ENCODE data around the gene ASRGL1.

The ASRGL1 gene

DNA sequence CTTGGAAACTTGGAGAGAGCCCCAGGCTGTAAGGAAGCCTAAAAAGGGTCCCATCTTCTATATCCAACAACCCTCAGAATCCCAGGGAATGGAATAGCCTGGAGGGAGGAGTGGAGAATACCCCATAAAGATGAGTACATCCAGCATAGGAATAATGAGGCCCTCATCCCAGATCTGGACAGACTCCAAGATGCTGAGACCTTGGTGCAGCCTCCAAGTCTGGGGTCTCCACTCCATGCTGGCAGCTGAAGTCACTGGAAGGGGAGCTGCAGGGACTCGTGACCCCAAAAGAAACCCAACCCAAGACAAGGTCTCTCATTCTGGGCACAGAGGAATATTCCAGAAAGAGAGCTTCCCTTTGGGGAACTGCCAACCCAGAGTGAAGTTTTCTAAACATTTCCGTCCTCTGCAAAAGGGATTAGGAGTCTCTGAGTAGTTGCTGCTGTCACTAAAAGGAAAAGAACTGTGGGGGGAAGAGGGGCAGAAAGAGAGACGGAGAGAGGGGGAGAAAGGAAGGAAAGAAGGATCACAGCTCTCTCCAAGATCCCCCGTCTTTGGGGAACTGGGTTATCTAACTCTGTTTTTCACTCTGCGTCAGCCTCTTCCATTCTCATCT, 82.2 kb downstream of the ASRGL1 start:
- no peak for DNase-seq

DNA sequence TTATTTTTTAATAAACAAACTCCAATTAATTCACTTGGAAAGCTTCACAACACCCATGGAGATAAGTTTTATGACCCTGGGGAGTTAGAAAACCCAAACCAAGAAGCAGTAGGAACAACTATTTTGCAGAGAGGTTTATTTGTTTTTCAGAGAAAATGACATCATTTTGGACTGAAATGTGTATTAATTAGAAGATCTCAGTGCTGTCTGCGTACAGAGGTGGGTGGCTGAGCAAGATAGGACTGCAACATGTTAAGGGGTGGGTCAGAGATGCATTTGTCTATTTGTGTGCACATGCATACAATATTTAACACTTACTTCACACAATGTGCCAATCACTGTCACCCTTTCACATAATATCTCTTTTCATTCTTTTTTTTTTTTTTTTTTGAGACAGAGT, 82.7 kb downstream of the ASRGL1 start:
- peak; percentile 33 for DNase-seq

DNA sequence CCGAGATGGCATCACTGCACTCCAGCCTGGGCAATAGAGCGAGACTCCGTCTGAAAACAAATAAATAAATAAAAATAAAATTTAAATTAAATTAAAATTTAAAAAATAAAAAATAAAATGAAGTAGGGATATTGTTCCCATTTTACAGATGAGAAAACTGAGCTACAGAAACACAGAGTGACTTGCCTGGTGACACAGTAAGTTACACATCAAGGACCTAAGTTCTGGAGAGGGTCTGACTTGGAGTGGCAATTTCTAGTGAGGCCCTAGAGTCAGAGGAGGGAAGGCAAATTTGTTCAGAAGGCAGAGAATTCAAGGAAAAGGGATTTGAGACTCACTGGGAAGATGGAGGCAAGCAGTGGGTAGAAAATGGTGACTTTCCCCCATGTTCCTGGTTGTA, 83.6 kb downstream of the ASRGL1 start:
- no peak for DNase-seq

DNA sequence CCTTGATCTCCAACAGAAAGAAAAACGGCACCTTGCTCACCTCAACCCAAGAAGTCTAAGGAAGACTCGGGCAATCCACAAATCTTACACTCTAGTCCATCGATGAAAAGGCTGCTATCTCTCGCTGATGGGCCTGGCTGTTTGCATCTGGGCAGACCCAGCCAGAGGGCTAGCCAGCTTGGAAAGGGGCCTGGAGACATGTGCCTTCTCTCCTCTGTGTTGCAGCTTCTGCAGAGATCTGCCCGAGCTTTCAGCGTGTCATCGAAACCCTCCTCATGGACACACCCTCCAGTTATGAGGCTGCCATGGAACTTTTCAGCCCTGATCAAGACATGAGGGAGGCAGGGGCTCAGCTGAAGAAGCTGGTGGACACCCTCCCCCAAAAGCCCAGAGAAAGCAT, 84.7 kb downstream of the ASRGL1 start:
- no peak for DNase-seq

DNA sequence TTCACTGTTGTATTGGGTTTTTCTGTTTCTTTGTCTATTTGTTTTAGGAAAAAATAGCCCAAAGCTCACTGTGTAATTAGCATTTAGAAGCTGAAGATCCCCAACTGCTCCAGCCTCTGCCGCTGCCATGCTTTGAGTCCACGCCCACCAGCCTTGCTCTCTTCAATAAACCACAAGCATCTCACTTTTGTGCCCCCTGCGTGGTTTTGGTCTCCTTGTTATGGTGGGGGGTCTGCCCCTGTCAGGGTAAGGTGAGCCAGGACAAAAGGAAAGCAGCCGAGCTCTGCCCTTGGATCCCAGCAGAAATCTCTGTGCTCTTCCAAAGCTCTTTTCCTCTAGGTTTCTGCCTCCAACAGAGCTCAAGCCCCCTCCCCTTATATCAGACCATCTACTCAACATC, 85.8 kb downstream of the ASRGL1 start:
- DNase-seq: no peak

DNA sequence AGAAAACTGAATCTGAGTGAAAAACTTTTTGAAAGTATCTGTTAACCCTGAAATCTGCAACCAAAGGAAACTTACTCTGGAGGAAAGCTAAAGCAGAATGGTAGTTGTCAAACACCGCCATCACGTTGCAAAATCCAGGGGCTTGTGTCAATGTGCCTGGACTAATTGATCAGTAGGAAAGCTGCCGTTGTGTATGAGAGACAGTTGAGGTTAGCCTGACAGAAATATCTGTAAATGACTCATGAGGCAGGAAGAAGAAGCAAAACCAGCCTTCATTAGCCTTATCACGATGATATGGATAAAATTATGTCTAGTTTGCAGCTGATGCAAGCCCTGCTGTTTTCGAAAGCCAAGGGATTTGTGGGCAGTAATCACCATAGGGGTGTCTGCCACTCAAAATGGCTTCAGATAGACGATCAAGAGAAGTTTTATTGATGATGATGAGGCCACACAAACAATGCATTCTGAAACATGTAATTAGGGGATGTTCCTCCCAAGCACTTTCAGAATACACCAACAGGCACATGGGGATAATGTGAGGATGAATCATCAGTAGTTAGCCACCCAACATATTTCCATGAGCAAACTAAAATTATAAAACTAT, 90.5 kb downstream of the ASRGL1 start:
- peak; percentile 61 for DNase-seq

DNA sequence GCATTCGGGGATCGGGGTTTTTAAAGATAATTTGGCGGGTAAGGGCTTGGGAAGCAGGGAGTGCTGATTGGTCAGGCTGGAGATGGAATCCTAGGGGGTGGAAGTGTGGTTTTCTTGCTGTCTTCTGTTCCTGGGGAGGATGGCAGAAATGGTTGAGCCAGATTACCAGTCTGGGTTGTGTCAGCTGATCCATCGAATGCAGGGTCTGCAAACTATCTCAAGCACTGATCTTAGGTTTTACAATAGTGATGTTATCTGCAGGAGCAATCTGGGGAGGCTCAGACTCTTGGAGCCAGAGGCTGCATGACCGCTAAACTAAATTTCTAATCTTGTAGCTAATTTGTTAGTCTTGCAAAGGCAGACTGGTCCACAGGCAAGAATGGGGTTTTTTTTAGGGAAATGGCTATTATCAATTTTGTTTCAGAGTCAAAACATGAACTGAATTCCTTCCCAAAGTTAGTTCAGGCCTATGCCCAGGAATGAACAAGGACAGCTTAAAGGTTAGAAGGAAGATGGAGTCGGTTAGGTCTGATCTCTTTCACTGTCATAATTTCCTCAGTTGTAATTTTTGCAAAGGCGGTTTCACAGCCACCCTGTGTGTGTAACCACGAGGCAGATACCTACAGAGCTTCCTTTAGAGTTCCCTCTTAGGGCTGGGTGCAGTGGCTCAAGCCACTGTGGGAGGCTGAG, 91.8 kb downstream of the ASRGL1 start:
- no peak for DNase-seq

DNA sequence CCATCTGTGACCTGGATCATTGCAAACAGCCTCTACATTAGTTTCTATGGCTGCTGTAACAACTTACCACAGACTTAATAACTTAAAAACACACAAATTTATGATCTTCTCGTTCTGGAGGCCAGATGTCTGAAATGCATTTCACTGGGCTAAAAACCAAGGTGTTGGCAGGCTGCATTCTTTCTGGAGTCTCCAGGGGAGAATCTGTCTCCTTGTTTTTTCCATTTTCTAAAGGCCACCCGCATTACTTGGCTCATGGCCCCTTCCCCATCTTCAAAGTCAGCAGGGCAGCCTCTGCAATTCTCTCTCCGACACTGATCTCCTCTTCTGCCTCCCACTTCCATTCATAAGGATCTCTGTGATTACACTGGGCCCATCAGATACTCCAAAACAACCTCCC, 93.2 kb downstream of the ASRGL1 start:
- no peak for DNase-seq

DNA sequence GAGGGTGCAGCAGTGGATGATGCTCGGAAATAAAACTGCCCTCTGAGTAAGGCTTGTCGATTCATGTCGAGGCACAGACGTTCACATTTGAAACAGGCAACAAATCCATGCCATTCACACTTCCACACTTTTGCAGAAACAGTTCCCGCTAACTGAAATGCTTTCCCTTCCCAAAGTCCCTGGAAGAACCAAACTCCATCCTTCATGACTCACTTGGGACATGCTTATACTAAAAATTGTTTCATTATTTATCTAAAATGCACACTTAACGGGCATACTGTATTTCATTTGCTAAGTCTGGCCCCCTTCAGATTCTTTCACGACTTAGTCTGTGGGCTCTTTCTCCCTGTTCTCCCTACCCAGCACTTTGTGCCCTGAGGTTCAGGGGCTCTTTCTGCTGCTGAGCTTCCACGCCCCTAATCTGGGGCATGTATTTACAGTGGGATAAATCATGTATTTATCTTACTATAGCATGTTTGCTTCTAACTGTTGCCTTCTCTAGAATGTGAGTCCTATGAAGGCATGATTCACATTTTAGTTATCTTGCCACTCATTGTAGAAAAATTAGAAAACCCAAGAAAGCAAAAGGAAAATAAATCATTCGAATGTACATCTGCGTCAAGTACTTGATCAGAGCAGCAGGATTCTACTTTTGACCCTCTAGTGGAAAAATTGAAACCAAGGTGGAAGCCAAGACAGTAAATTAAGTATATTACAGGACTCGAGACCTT, 94.1 kb downstream of the ASRGL1 start:
- no peak for DNase-seq

DNA sequence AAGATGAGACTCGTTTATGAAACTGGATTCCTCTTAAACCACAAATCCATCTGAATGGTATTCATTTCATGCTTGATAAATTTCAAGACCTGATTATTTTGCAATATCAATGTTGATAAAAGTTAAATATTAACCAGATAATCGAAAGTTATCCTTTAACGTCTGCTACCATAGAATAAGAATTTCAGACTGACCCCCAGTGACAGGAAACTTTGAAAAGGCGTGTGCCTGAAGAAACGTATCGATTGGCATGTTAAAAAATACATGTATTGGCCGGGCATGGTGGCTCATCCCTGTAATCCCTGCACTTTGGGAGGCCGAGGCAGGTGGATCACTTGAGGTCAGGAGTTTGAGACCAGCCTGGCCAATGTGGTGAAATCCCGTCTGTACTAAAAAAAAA, 95.4 kb downstream of the ASRGL1 start:
- DNase-seq: no peak

DNA sequence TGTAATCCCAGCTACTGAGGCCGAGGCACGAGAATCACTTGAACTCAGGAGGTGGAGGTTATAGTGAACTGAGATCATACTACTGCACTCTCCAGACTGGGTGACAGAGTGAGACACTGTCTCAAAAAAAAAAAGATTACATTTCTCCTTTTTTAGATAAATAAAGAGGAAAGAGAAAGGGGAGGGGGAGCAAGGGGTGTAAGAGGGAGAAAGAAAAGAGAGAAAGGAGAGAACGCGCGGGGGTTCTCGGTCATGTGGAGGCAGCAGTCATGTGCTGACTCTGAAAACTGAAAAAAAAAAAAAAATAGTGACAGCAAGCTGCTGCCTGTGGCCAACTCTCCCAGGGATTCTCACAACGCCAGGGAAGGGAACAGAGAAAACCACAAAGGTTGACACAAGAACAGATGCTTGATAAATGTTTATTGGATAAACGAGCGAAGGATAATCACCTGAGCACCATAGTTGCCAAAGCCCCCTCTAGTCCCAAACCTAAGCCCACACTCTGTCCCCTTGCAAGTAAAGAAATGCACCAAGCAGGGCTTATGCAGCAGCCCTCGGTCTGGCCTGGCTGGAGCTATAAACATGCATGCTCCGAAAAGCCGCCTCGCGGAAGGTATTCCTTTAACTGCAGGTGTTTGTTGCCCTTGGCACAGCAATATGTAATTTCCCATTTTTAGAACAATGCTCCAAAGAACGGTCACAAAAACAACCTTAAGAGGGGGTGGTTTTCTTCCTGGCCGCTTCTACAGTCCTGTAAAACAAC, 96.1 kb downstream of the ASRGL1 start:
- no peak for DNase-seq

DNA sequence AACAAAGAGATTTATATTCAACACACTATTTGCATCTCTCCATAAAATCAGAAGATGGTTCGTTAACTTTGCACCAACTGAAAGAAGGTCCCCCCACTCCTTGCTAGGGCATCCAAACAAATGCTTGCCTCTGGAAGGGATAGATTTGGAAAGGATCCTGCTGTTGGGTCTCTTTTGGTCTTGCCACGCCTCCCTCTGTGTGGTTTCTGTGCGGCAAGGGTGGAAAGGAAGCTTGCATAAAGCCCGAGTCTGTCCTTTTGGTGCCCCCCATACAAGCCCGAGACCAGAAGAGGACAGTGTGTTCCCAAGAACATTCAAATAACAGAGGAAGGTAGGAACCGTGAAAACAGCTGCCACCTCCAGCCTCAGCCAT, 96.6 kb downstream of the ASRGL1 start:
- DNase-seq: peak; percentile 19

DNA sequence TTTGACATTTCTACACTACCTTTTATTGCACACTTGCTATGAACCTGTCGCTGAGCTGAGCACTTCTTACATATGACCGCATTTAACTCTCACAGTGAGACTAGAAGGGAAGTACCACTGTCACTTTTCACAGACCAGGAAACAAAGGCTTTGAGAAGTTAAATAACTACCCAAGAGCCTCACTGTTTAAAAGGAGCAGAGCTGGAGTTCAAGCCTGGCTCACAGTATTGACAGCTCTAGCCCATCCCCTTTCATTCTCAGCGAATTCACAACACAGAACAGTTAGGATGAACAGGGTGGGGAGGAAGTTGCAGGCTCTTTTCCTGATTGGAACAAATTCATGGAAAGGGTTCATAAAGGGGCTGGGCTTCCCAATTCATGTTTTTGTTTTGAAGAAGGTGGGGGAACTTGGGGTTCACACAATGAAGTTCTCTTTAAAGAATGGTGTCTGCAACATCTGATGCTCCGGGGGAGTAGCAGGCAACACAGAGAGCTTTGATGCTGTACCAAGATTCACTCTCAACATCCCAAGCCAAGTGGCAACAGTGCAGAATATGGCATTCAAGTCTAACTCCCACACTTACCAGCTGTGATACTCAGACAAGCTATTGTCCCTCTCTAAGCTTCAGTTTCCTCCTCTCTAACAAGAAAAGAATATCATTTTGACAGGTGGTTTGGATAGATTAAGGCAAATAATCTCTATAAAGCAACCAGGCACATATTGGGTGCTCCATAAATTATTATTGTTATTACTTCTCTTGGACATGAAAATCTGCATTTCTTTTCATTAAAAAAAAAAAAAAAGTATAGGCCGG, 98.8 kb downstream of the ASRGL1 start:
- peak; percentile 42 for DNase-seq

DNA sequence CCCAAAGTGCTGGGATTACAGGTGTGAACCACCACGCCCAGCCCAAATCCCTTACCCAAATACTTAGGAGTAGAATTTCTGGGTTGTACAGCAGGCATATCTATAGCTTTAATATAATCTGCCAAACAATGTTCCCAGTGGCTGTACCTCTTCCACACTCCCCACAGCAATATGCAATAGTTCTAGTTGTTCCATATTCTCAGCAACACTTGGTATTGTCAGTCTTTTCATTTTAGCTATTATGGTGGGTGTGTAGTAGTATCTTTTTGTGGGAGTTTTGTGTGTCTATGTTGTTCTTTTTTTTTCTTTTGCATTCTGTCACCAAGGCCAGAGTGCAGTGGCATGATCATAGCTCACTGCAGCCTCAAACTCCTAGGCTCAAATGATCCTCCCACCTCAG, 100.4 kb downstream of the ASRGL1 start:
- no peak for DNase-seq

DNA sequence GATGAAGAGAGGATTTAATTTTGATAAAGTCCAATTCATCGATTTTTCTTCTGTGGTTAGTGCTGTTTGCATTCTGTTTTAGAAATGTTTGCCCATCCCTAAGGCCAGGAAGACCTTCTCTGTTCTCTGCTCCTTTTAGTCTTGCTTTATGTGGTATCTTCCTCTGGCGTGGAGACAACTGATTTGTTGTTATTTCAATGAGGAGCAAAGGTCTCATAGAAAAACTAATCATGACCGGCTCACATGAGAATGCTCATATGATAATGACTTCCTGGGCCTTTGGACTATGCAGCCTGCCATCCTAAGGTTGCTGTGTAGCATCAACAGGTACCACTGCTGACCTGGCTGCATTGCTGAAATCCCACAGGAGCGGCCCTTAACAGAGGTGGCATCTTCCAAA, 101.4 kb downstream of the ASRGL1 start:
- no peak for DNase-seq

DNA sequence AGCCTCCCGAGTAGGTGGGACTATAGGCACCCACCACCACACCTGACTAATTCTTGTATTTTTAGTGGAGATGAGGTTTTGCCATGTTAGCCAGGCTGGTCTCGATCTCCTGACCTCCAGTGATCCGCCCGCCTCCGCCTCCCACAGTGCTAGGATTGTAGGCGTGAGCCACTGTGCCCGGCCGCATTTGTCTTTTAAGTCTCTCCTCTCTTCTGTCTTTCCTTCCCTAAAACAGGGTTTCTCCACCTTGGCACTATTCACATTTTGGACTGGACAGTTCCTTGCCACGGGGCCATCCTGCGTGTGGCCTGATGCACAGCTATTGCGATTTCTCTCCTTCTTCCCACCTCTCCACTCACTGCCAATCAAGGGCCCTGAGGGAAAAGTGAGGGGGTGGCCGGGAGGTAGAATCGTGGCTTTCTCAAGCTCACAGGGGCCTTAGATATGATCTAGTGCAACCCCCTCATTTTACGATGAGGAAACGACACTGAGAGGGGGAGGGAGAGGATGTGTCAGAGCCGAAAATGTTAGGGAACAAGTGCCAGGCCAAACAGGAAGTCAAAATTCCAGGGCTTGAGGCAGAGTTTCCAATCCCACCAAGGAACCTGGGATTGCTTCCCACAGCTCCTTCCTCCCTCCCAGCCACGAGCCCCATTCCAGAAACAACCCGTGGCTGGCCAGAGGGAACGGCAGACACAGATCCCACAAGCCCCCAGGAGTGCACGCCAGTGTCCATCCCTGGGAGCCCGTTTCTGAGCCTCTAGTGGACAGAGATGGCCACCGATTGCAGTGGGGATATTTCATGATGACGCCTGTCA, 102.7 kb downstream of the ASRGL1 start:
- no peak for DNase-seq
